ENCODE measurements around the gene ARTN.

Gene ARTN

DNA sequence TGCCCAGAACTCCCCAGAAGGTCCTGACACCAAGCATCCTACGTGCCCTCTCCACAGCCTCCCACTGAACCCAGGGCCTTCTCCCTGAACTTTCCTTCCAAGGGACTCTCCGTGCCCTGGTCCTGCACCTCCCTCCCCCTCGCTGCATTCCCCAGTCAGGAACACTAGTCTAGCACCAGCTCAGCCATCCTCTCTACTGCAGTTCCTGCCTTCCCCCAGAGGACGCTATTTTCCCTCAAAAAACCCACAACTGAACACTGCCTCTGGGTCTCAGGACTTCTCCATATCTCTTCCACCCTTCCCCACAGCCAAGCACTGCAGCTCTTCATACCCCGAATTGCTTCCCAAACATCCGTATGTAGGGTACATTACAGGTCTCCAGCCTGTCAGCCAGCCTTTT is 12.6 kb upstream of the ARTN start:
- H3K4me3 ChIP-seq (ENCODE audit: low read depth, low read length) = no peak overlapping the region
- TF ChIP-seq, protein P1, sequence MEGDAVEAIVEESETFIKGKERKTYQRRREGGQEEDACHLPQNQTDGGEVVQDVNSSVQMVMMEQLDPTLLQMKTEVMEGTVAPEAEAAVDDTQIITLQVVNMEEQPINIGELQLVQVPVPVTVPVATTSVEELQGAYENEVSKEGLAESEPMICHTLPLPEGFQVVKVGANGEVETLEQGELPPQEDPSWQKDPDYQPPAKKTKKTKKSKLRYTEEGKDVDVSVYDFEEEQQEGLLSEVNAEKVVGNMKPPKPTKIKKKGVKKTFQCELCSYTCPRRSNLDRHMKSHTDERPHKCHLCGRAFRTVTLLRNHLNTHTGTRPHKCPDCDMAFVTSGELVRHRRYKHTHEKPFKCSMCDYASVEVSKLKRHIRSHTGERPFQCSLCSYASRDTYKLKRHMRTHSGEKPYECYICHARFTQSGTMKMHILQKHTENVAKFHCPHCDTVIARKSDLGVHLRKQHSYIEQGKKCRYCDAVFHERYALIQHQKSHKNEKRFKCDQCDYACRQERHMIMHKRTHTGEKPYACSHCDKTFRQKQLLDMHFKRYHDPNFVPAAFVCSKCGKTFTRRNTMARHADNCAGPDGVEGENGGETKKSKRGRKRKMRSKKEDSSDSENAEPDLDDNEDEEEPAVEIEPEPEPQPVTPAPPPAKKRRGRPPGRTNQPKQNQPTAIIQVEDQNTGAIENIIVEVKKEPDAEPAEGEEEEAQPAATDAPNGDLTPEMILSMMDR (IDR thresholded peaks at IDR 0.05; ENCODE audit: low read depth, low read length) = no peak
- in situ Hi-C loops (cut with HindIII; ENCODE audit: low sequenced_read_pairs) = no loop called here
- DNase-seq (ENCODE audit: low read depth, low spot score) = no peak

DNA sequence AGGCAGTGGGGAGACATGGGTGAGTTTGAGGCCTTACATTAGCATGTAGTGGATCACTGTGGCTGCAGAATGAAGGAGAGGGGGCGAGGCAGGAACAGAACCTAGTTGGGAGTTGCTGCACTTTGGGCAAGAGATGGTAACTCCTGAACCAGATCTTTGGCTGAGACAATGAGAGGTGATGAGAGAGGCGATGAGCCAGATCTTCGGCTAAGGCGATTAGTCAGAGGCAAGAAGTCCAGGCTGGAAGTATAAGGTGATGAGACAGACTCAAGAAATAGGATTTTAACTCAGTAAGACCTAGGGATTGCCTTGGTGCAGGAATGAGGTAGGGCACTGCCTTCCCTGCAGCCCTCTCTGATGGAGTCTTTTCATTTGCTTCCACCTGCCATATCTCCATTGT is 9.1 kb upstream of the ARTN start:
- DNase-seq (ENCODE audit: low read depth, low spot score) = no peak
- TF ChIP-seq, protein P1 (IDR thresholded peaks at IDR 0.05; ENCODE audit: low read depth, low read length) = no peak
- in situ Hi-C loops (cut with HindIII; ENCODE audit: low sequenced_read_pairs) = no loop called here
- no peak overlapping the region for H3K4me3 ChIP-seq (ENCODE audit: low read depth, low read length)

DNA sequence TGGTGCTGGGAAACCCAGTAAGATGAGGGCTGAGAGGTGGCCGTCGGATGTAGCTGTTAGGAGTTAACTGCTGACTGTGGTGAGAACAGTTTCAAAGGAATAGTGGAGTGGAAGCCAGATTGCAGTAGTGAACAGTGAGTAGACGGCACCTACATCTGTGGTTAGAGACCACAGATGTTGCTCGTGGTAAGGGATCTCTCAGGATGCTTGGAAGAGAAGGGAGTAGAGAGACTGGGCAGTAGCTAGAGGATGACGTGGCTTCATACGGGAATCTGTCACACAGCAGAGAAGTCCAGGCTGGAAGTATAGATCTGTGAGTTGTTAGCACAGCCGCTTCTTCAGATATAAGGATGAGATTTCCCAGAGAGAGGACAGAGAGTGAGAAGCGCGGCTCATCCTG is 7.8 kb upstream of the ARTN start:
- in situ Hi-C loops (cut with HindIII; ENCODE audit: low sequenced_read_pairs) = no loop called here

DNA sequence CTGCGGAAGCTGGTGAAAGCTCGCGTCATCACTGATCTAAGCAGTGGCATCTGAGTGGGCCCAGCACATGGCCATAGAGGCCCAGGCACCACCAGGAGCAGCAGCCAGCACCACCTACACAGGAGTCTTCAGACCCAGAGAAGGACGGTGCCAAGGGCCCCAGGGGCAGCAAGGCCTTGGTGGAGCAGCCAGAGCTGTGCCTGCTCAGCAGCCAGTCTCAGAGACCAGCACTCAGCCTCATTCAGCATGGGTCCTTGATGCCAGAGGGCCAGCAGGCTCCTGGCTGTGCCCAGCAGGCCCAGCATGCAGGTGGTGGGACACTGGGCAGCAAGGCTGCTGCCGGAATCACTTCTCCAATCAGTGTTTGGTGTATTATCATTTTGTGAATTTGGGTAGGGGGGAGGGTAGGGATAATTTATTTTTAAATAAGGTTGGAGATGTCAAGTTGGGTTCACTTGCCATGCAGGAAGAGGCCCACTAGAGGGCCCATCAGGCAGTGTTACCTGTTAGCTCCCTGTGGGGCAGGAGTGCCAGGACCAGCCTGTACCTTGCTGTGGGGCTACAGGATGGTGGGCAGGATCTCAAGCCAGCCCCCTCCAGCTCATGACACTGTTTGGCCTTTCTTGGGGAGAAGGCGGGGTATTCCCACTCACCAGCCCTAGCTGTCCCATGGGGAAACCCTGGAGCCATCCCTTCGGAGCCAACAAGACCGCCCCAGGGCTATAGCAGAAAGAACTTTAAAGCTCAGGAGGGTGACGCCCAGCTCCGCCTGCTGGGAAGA is 3.2 kb upstream of the ARTN start:
- TF ChIP-seq, protein P1 (IDR thresholded peaks at IDR 0.05; ENCODE audit: low read depth, low read length) = peak; percentile 42
- no peak for DNase-seq (ENCODE audit: low read depth, low spot score)
- no peak overlapping the region for H3K4me3 ChIP-seq (ENCODE audit: low read depth, low read length)
- in situ Hi-C loops (cut with HindIII; ENCODE audit: low sequenced_read_pairs) = no loop called here

More for the DNA sequence above, 7.8 kb upstream of the ARTN start:
- H3K4me3 ChIP-seq (ENCODE audit: low read depth, low read length) = no peak overlapping the region
- TF ChIP-seq, protein P1 (IDR thresholded peaks at IDR 0.05; ENCODE audit: low read depth, low read length) = no peak
- no peak for DNase-seq (ENCODE audit: low read depth, low spot score)

DNA sequence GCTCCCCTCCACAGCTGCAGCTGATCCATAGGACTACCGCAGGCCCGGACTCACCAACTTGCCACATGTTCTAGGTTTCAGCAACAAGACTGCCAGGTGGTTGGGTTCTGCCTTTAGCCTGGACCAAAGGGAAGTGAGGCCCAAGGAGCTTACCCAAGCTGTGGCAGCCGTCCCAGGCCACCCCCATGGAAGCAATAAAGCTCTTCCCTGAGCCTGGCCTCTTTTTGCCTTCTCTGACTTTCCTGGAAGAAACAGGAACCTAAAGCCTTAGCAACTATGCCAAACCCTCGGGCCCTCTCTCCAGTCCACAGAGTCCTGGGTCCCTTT is 2.7 kb upstream of the ARTN start:
- TF ChIP-seq, protein P1 (IDR thresholded peaks at IDR 0.05; ENCODE audit: low read depth, low read length) = no peak
- no peak overlapping the region for H3K4me3 ChIP-seq (ENCODE audit: low read depth, low read length)
- DNase-seq (ENCODE audit: low read depth, low spot score) = no peak
- in situ Hi-C loops (cut with HindIII; ENCODE audit: low sequenced_read_pairs) = no loop called here

DNA sequence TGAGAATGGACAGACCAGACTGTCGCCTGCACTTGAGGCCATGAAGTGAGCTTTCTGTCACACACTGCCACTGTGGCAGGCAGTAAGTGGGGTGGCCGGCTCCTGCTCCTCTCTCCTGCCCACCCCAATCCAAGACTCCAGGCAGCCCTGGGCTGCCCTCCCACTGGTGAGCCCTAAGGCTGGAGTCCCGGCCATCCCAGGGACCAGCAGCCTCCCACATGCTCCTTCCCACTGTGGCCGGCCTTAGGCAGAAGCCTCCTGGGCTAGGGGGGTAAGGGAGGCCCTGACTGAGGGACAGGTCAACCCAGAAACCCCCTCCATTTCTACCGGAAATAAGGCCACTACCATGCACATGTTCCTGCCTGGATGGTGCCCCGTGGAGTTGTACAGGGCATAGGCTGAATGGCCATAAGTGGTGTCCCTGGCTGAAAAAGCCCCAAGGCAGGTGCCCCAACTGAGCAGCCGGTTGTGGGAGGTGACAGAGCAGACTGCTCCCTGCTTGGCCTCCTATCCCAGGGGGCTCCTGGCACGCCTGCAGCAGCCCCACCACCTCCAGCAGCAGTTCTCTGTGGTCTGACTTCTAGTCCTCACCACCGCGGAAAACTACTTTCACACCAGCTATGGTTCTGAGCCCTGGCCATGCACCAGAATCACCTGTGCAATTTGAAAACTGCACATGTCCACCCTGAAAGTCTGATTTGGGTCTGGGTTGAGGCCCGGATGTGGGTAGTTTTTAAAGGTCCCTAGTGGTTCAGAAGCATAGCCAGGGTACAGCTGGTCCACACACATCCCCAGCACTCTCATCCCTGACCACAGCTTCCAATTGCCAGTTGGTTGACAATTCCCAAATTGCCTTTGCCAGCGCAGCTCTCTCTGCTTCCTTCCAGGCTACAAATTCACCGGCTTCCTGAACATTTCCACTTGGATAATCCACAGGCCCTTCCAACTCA is 1.6 kb upstream of the ARTN start:
- no peak overlapping the region for H3K4me3 ChIP-seq (ENCODE audit: low read depth, low read length)
- no peak for DNase-seq (ENCODE audit: low read depth, low spot score)
- in situ Hi-C loops (cut with HindIII; ENCODE audit: low sequenced_read_pairs) = no loop called here
- TF ChIP-seq, protein P1 (IDR thresholded peaks at IDR 0.05; ENCODE audit: low read depth, low read length) = no peak

Data from astrocyte of the spinal cord (primary cell).